PC-3 (cell line): ENCODE results near the gene TNFRSF19. TPM values are rescaled to one million over a fixed set of nuclear protein-coding genes. Genes with fewer than 3 reads are reported as not detected.

Experiments used
- ATAC-seq: fragments of 200-7000 bp; cut with Tn5 transposase; 2 replicates; pipeline ENCODE4 v1.9.1; 2020; ENCODE audit warnings: mild to moderate bottlenecking, moderate library complexity
- BruUV-seq: library from RNA; stranded (reverse); fragments of 400-500 nt; replicated peaks from 2 replicates; lab custom pipeline; 2021; lab: Mats Ljungman, UMichigan
- CTCF ChIA-PET: fragments of 300-600 bp; sonication (Branson Sonifier 250); formaldehyde crosslinking; loops from one replicate; lab custom pipeline; 2022; ENCODE audit warnings: antibody characterized with exemption; lab: Charles Lee
- POLR2A ChIA-PET: fragments of 300-600 bp; sonication (Branson Sonifier 250); formaldehyde crosslinking; loops from one replicate; lab custom pipeline; 2022; ENCODE audit warnings: antibody characterized with exemption; ENCODE audit not compliant: unreplicated experiment; lab: Charles Lee
- DNase-seq: peaks from one replicate; pipeline ENCODE4 v3.0.0-alpha.2; 2015
- H2AFZ ChIP-seq: fragments of 300-600 bp; sonication (generic); 2 replicates; pipeline ENCODE4 v1.6.0; 2016; ENCODE audit warnings: antibody characterized with exemption, low read length
- H3F3A ChIP-seq: fragments of 300-600 bp; sonication (generic); one replicate; pipeline ENCODE4 v1.6.0; 2017; ENCODE audit warnings: antibody characterized with exemption, low read length, control low read depth, mild to moderate bottlenecking; ENCODE audit not compliant: unreplicated experiment
- H3K27ac ChIP-seq: fragments of 300-600 bp; sonication (generic); 2 replicates; pipeline ENCODE4 v1.5.1; 2016; ENCODE audit warnings: mild to moderate bottlenecking, low read length
- H3K27me3 ChIP-seq: fragments of 300-600 bp; sonication (generic); 2 replicates; pipeline ENCODE4 v1.6.1; 2016; ENCODE audit warnings: low read length, mixed read lengths
- H3K36me3 ChIP-seq: fragments of 300-600 bp; sonication (generic); 2 replicates; pipeline ENCODE4 v1.6.1; 2016; ENCODE audit warnings: low read depth, mixed run types, low read length, mixed read lengths
- H3K4me1 ChIP-seq: fragments of 300-600 bp; sonication (generic); 2 replicates; pipeline ENCODE4 v1.5.1; 2016; ENCODE audit warnings: low read length; ENCODE audit not compliant: insufficient read depth
- H3K4me2 ChIP-seq: fragments of 300-600 bp; sonication (generic); 2 replicates; pipeline ENCODE4 v1.6.0; 2016; ENCODE audit warnings: low read length
- H3K4me3 ChIP-seq: fragments of 300-600 bp; sonication (generic); 2 replicates; pipeline ENCODE4 v1.5.1; 2016; ENCODE audit warnings: mild to moderate bottlenecking, low read length, mixed read lengths
- H3K79me2 ChIP-seq: fragments of 300-600 bp; sonication (generic); 2 replicates; pipeline ENCODE4 v1.6.1; 2017; ENCODE audit warnings: low read length, mixed read lengths
- H3K9ac ChIP-seq: fragments of 300-600 bp; sonication (generic); 2 replicates; pipeline ENCODE4 v1.6.0; 2016; ENCODE audit warnings: mild to moderate bottlenecking, low read length
- H3K9me2 ChIP-seq: fragments of 300-600 bp; sonication (generic); replicated peaks from 2 replicates; pipeline ENCODE4 v1.6.1; 2016; ENCODE audit warnings: mixed run types, low read length, mixed read lengths
- H3K9me3 ChIP-seq: fragments of 300-600 bp; sonication (generic); 2 replicates; pipeline ENCODE4 v1.6.1; 2016; ENCODE audit warnings: low read length, mixed read lengths
- H4K20me1 ChIP-seq: fragments of 300-600 bp; sonication (generic); 2 replicates; pipeline ENCODE4 v1.6.1; 2016; ENCODE audit warnings: low read length, mixed read lengths
- EZH2 ChIP-seq: fragments of 300-600 bp; sonication (generic); IDR thresholded peaks from one replicate; pipeline ENCODE4 v1.6.1; 2017; ENCODE audit warnings: antibody characterized with exemption, mild to moderate bottlenecking, low read length; ENCODE audit not compliant: unreplicated experiment
- EZH2phosphoT487 ChIP-seq: fragments of 300-600 bp; sonication (generic); IDR thresholded peaks from 2 replicates; pipeline ENCODE4 v1.6.1; 2018; ENCODE audit warnings: mild to moderate bottlenecking, antibody characterized with exemption, low read length, borderline replicate concordance
- intact Hi-C: fragments of 100-400 bp; cut with micrococcal nuclease; formaldehyde crosslinking; loops from 2 replicates; pipeline ENCODE4 v1.9.0; 2023
- total RNA-seq: library from RNA; depleted of rRNA; stranded (reverse); fragments of >200 nt; gene quantifications from 2 replicates; pipeline ENCODE4 v1.2.3, GENCODE V29; 2014
- TF ChIP-seq, protein P1 (sequence below): fragments of 300-600 bp; sonication (generic); conservative IDR thresholded peaks from 2 replicates; pipeline ENCODE4 v1.5.1; 2017; ENCODE audit warnings: antibody characterized with exemption, low read depth, mild to moderate bottlenecking, low read length

Gene TNFRSF19
- total RNA-seq, 1 experiment from 2014 or later: 6.1 TPM

DNA sequence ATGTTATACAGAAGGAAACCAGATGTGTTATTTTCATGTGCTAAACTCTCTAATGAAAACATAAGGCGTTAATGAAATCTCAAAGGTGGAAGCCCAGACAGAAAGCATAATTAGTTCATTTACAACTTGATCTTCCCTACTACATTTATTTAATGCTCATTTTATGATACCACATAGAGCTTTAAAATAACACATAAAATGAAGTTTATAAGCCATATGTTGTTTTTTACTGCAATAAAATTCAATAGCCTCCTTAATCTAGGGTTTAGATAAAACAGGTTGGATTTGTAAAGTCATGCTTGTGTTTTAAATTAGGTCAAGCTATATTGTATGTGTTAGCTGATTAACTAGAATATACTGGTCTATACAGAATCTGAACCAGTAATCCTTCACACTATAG lies 81.2 kb downstream of the TNFRSF19 start:
- Histone ChIP-seq H3K4me2 (no peak overlapping the region), H3K4me1 (peaks cover 3% of the 10 kb centered on the region; the same call in 1 of the 2 replicates), H3K9me3 (no peaks in the 10 kb centered on the region), H3K36me3 (no peaks in the 10 kb centered on the region), H2AFZ (no peak overlapping the region), H3K27ac (no peak overlapping the region), H3K79me2 (no peaks in the 10 kb centered on the region), H3K9me2 (no peaks in the 10 kb centered on the region), H3F3A (no peaks in the 10 kb centered on the region), H4K20me1 (no peaks in the 10 kb centered on the region), H3K27me3 (no peaks in the 10 kb centered on the region), H3K9ac (no peak overlapping the region), H3K4me3 (no peak overlapping the region)
- POLR2A ChIA-PET: no interaction called here
- BruUV-seq: no TSS peak
- intact Hi-C loops: no loop called here
- no peak for DNase-seq
- TF ChIP-seq EZH2phosphoT487: no peak
- TF ChIP-seq, protein P1, sequence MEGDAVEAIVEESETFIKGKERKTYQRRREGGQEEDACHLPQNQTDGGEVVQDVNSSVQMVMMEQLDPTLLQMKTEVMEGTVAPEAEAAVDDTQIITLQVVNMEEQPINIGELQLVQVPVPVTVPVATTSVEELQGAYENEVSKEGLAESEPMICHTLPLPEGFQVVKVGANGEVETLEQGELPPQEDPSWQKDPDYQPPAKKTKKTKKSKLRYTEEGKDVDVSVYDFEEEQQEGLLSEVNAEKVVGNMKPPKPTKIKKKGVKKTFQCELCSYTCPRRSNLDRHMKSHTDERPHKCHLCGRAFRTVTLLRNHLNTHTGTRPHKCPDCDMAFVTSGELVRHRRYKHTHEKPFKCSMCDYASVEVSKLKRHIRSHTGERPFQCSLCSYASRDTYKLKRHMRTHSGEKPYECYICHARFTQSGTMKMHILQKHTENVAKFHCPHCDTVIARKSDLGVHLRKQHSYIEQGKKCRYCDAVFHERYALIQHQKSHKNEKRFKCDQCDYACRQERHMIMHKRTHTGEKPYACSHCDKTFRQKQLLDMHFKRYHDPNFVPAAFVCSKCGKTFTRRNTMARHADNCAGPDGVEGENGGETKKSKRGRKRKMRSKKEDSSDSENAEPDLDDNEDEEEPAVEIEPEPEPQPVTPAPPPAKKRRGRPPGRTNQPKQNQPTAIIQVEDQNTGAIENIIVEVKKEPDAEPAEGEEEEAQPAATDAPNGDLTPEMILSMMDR: no peak
- TF ChIP-seq EZH2: no peak
- CTCF ChIA-PET: interaction anchor here (0.5 kb wide), 1 partner anchor 45 kb away, joined by 3 read pairs; no protein-coding TSS in a partner anchor
- no peak for ATAC-seq

DNA sequence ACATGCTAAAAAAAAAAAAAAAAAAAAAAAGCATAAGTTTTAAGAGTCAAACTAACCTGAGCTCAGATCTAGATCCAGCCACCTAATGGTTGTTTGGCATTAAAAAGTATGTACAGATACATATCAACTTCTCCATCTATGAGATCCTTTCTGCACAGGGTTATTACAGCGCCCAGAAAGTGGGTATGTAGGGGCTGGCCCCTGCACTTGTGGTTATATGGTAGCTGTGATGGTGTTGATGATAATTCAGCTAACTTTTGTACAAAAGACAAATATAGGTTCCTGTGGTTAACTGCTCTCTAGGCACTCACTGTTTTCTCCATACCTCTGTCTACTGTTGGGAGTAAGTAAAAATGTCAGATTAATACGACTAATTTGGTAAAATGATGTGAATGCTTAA lies 81.7 kb downstream of the TNFRSF19 start:
- Histone ChIP-seq H3F3A (no peaks in the 10 kb centered on the region), H3K27me3 (no peaks in the 10 kb centered on the region), H3K27ac (no peak overlapping the region), H3K36me3 (no peaks in the 10 kb centered on the region), H3K4me1 (peaks cover 3% of the 10 kb centered on the region; the same call in 1 of the 2 replicates), H4K20me1 (no peaks in the 10 kb centered on the region), H2AFZ (no peak overlapping the region), H3K79me2 (no peaks in the 10 kb centered on the region), H3K9me2 (no peaks in the 10 kb centered on the region), H3K4me3 (no peak overlapping the region), H3K9ac (no peak overlapping the region), H3K9me3 (no peaks in the 10 kb centered on the region), H3K4me2 (no peak overlapping the region)
- no peak for TF ChIP-seq EZH2
- no peak for TF ChIP-seq EZH2phosphoT487
- TF ChIP-seq, protein P1: no peak
- ChIA-PET CTCF (interaction anchor here (0.5 kb wide), 1 partner anchor 45 kb away, joined by 3 read pairs; no protein-coding TSS in a partner anchor), POLR2A (no interaction called here)
- BruUV-seq: no TSS peak
- DNase-seq: no peak
- intact Hi-C loops: no loop called here
- ATAC-seq: no peak

DNA sequence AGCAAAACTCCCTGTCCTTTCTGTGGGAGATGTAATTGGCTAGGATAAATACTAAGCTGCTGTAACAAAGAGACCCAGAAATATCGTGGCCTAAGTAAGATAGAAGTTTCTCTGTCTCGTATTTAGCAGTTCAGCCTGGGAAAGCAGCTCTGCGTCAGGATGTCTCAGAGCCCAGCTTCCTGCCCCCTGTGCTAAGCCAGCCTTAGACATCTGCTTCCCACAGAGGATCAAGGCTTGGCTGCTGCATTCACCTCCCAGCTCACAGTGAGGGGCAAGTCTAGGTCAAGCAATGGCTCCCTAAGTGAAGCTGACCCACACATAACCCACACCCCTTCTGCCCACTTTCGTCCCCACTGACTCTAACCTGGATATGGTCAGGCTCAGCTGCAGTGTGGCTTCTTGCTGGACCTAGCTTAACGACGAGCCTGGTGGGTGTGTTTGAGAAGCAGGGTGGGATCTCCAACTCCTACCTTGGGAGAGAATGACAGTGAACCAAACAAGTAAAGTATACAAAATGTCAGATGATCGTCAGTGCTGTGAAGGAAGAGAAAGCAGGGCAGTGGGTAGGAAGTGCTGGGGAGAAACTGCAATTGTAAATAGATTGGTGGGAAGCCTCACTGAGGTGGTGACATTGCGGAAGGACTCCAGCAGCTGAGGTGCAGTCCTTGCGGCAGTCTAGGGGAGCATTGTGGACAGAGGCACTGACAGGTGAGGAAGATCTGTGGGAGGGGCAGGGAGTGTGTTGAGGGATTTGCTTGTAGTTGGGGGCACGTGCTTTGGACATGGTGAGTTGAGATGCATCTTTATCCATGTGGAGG lies 82.9 kb downstream of the TNFRSF19 start:
- BruUV-seq: no TSS peak
- ChIA-PET POLR2A (interaction anchor here (0.6 kb wide), 1 partner anchor 139 kb away, joined by 3 read pairs; no protein-coding TSS in a partner anchor), CTCF (no interaction called here)
- Histone ChIP-seq H3K4me2 (no peak overlapping the region), H3F3A (no peaks in the 10 kb centered on the region), H2AFZ (no peak overlapping the region), H3K4me1 (peaks cover 3% of the 10 kb centered on the region; the same call in 1 of the 2 replicates), H3K27ac (no peak overlapping the region), H3K9ac (no peak overlapping the region), H3K79me2 (no peaks in the 10 kb centered on the region), H4K20me1 (no peaks in the 10 kb centered on the region), H3K9me2 (no peaks in the 10 kb centered on the region), H3K4me3 (no peak overlapping the region), H3K27me3 (no peaks in the 10 kb centered on the region), H3K36me3 (no peaks in the 10 kb centered on the region), H3K9me3 (no peaks in the 10 kb centered on the region)
- ATAC-seq (no peak), DNase-seq (no peak)
- TF ChIP-seq, protein P1: no peak
- TF ChIP-seq EZH2phosphoT487 (no peak), EZH2 (no peak)
- intact Hi-C loops: no loop called here
